SK-N-SH (cell line): ENCODE data around the gene OR13J1.

ENCODE experiments used
- CHD2 ChIP-seq: fragments of 150-350 bp; IDR thresholded peaks from 2 replicates; pipeline ENCODE4 v1.6.1; 2018; ENCODE audit warnings: low read length; ENCODE audit not compliant: partially characterized antibody
- CTCF ChIP-seq: fragments of 200-600 bp; sonication (generic); IDR thresholded peaks from 2 replicates; pipeline ENCODE4 v1.6.1; 2017; ENCODE audit warnings: antibody characterized with exemption, mild to moderate bottlenecking, moderate library complexity
- MAX ChIP-seq: IDR thresholded peaks from 2 replicates; pipeline ENCODE4 v1.4.0; 2012; ENCODE audit warnings: low read depth
- RAD21 ChIP-seq: IDR thresholded peaks from 2 replicates; pipeline ENCODE4 v1.6.1; 2012; ENCODE audit warnings: mild to moderate bottlenecking, low read length
- YY1 ChIP-seq: IDR thresholded peaks from 2 replicates; pipeline ENCODE4 v1.4.0; 2012; ENCODE audit warnings: low read depth, mild to moderate bottlenecking

- TF ChIP-seq CTCF (no peak), CHD2 (no peak), RAD21 (no peak), MAX (peak; percentile 41; the same call in 1 of the 2 replicates), YY1 (no peak)
Measured at GRCh38 chr9:35844628-35845270, 25.5 kb downstream of the OR13J1 start.
